Mammary microvascular endothelial cell (primary cell): Measurements from ENCODE around the gene RUBCN. TPM values are rescaled to one million over a fixed set of nuclear protein-coding genes. Genes with fewer than 3 reads are reported as not detected.

Experiments
- total RNA-seq: library from RNA; depleted of rRNA; stranded (reverse); fragments of >200 nt; gene quantifications from 2 replicates; pipeline ENCODE4 v1.2.3, GENCODE V29; 2015

The RUBCN gene
- total RNA-seq: 18.2 and 39.0 TPM in 2 replicates

GRCh38 chr3:197736491-197737318, at the start of gene RUBCN:
Gene RUBCN (minus strand): TSS chr3:197736904. CDS start chr3:197736719, 185 bp downstream.

GRCh38 chr3:197749601-197750395, 13.1 kb upstream of the RUBCN start, which contains the start of gene FYTTD1:
Gene FYTTD1 (plus strand): TSS chr3:197749883. CDS start chr3:197749972, 89 bp downstream.

Other genes starting within 250 kb of the RUBCN start
- 4.2 and 5.2 TPM in 2 replicates for gene BDH1, start 180.9 kb downstream of the RUBCN start, total RNA-seq
- gene FYTTD1, start 13.0 kb upstream of the RUBCN start, total RNA-seq: 41.6 and 48.7 TPM in 2 replicates
- gene LRCH3, start 54.4 kb upstream of the RUBCN start, total RNA-seq: 13.1 and 16.3 TPM in 2 replicates
- 741 and 848 TPM in 2 replicates for gene RPL35A, start 213.3 kb upstream of the RUBCN start, total RNA-seq
- 2.8 and 3.7 TPM in 2 replicates for gene LMLN, start 223.3 kb upstream of the RUBCN start, total RNA-seq